NT2/D1 (cell line): ENCODE results near the gene MSRB3.

Experiments used
- SUZ12 ChIP-seq: IDR thresholded peaks from 2 replicates; pipeline ENCODE4 v1.6.1; 2011; ENCODE audit not compliant: insufficient read length, insufficient read depth; ENCODE audit errors: extremely low read depth
- YY1 ChIP-seq: IDR thresholded peaks from 2 replicates; pipeline ENCODE4 v1.6.1; 2011; ENCODE audit not compliant: insufficient read length, insufficient read depth
- ZNF274 ChIP-seq: IDR thresholded peaks from 2 replicates; pipeline ENCODE4 v1.6.1; 2011; ENCODE audit warnings: mild to moderate bottlenecking, low read depth, low read length

DNA sequence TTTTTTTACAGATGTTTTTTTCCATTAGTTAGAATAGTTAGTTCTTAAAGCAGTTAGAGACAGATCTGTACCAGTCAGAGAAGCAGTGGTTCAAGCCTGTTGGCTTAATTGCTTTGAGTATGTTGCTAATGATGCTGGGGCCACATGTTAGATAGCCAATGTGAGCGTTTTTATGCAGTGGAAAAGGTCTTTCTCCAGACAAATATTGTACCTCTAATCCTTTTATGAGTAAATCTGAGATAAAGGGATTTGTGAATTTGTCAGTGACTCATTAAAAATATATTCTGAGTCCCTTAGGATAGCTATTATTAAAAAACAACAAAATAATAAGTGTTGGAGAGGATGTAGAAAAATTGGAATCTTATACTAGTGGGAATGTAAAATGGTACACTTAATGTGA lies 154.2 kb downstream of the MSRB3 start:
- TF ChIP-seq ZNF274 (no peak), YY1 (no peak), SUZ12 (no peak)
